Measurements from ENCODE around the gene TANGO2.
A peak's percentile ranks its signal among the peaks of the same experiment; 100 is the strongest.

The TANGO2 gene

GRCh38 chr22:20014526-20015186, 6.3 kb upstream of the TANGO2 start:
- peak; percentile 21 for DNase-seq

- no peak for DNase-seq
Measured at GRCh38 chr22:20015187-20015625, 5.7 kb upstream of the TANGO2 start.

GRCh38 chr22:20015971-20016733, 4.8 kb upstream of the TANGO2 start:
- DNase-seq: peak; percentile 63

GRCh38 chr22:20016734-20017621, 3.9 kb upstream of the TANGO2 start, which contains the start of gene ARVCF:
TSS of gene ARVCF (minus strand) at chr22:20016823. CDS start at chr22:19990794, 26,029 bp downstream.
- DNase-seq: peak; percentile 90

- DNase-seq: no peak
Measured at GRCh38 chr22:20017622-20017958, 3.3 kb upstream of the TANGO2 start.

GRCh38 chr22:20018001-20018400, 2.9 kb upstream of the TANGO2 start:
- DNase-seq: no peak

- DNase-seq: no peak
Measured at GRCh38 chr22:20019661-20020532, 1.0 kb upstream of the TANGO2 start.

GRCh38 chr22:20021196-20022181, 579 bp downstream of the TANGO2 start:
- no peak for DNase-seq

GRCh38 chr22:20022231-20022977, 1.5 kb downstream of the TANGO2 start:
- no peak for DNase-seq

- no peak for DNase-seq
Measured at GRCh38 chr22:20022978-20023613, 2.2 kb downstream of the TANGO2 start.

GRCh38 chr22:20024225-20024624, 3.3 kb downstream of the TANGO2 start:
- DNase-seq: no peak

- no peak for DNase-seq
Measured at GRCh38 chr22:20024650-20025397, 3.9 kb downstream of the TANGO2 start.

GRCh38 chr22:20025401-20026203, 4.7 kb downstream of the TANGO2 start:
- DNase-seq: no peak

- no peak for DNase-seq
Measured at GRCh38 chr22:20026204-20026908, 5.4 kb downstream of the TANGO2 start.

GRCh38 chr22:20026996-20027601, 6.2 kb downstream of the TANGO2 start:
- no peak for DNase-seq

GRCh38 chr22:20027966-20028854, 7.3 kb downstream of the TANGO2 start:
- DNase-seq: no peak

All from NCI-H2171 (cell line).